CD14-positive monocyte (primary cell): ENCODE data around the gene LILRB4. TPM values are rescaled to one million over a fixed set of nuclear protein-coding genes. Genes with fewer than 3 reads are reported as not detected.

Source experiments
- DNase-seq, 3 donors: peaks; one replicate each; pipeline ENCODE4 v3.0.0-alpha.2; 2011 to 2022
- H2AFZ ChIP-seq: 2 replicates; pipeline ENCODE4 v1.6.0; 2012; ENCODE audit warnings: mild to moderate bottlenecking, low read depth, low read length, inconsistent platforms; ENCODE audit not compliant: insufficient read depth, poor library complexity, severe bottlenecking
- H3K27ac ChIP-seq, 2 donors: 1 replicate in 1 of 2; 2 replicates in 1 of 2; pipeline ENCODE4 v1.5.1; 2012 to 2013; ENCODE audit warnings: low read length in 2 of 2, control low read depth in 1 of 2, inconsistent platforms in 1 of 2, low read depth in 1 of 2, mild to moderate bottlenecking in 1 of 2
- H3K27me3 ChIP-seq, 2 donors: one replicate each; pipeline versions ENCODE4 v1.6.0 to v1.6.1; 2011 to 2013; ENCODE audit warnings: low read length in 2 of 2; ENCODE audit not compliant: control insufficient read depth in 2 of 2, insufficient read depth in 2 of 2
- H3K36me3 ChIP-seq, 2 donors: replicated peaks in 1 of 2; 1 replicate in 1 of 2; 2 replicates in 1 of 2; pipeline versions ENCODE4 v1.5.1 to v1.6.1; 2012 to 2013; ENCODE audit warnings: low read length in 2 of 2, control low read depth in 1 of 2, inconsistent platforms in 1 of 2, mild to moderate bottlenecking in 1 of 2; ENCODE audit not compliant: insufficient read depth in 2 of 2, control insufficient read depth in 1 of 2
- H3K4me1 ChIP-seq, 2 donors: 1 replicate in 1 of 2; 2 replicates in 1 of 2; pipeline versions ENCODE4 v1.5.1 to v1.6.1; 2012 to 2013; ENCODE audit warnings: low read length in 2 of 2, control low read depth in 1 of 2, inconsistent platforms in 1 of 2, mild to moderate bottlenecking in 1 of 2, moderate library complexity in 1 of 2; ENCODE audit not compliant: insufficient read depth in 2 of 2, control insufficient read depth in 1 of 2
- H3K4me2 ChIP-seq: replicated peaks from 2 replicates; pipeline ENCODE3; 2012; ENCODE audit warnings: low read length, moderate library complexity, mild to moderate bottlenecking; ENCODE audit not compliant: poor library complexity, severe bottlenecking; ENCODE audit errors: extremely low read depth
- H3K4me3 ChIP-seq, 3 experiments: fragments of 200-600 bp in 1 of 3; sonication (generic) in 1 of 3; replicated peaks in 1 of 3; 1 replicate in 2 of 3; 2 replicates in 1 of 3; pipeline ENCODE4 v1.5.1; 2011 to 2013; ENCODE audit warnings: low read length in 3 of 3, mild to moderate bottlenecking in 3 of 3, control low read depth in 2 of 3, low read depth in 2 of 3, inconsistent platforms in 1 of 3, moderate library complexity in 1 of 3
- H3K79me2 ChIP-seq: 2 replicates; pipeline ENCODE4 v1.6.0; 2012; ENCODE audit warnings: mild to moderate bottlenecking, control low read depth, inconsistent platforms, low read length, moderate library complexity; ENCODE audit not compliant: insufficient read depth
- H3K9ac ChIP-seq: 2 replicates; pipeline ENCODE4 v1.6.0; 2017; ENCODE audit warnings: low read length, mild to moderate bottlenecking; ENCODE audit not compliant: insufficient read depth, poor library complexity, severe bottlenecking
- H3K9me3 ChIP-seq, 2 donors: replicated peaks in 1 of 2; 1 replicate in 1 of 2; 2 replicates in 1 of 2; pipeline versions ENCODE4 v1.5.1 to v1.6.1; 2012 to 2013; ENCODE audit warnings: low read length in 2 of 2, control low read depth in 1 of 2; ENCODE audit not compliant: control insufficient read depth in 1 of 2, insufficient read depth in 1 of 2
- H4K20me1 ChIP-seq: 2 replicates; pipeline ENCODE4 v1.6.0; 2012; ENCODE audit warnings: mild to moderate bottlenecking, low read length, control low read depth, moderate library complexity; ENCODE audit not compliant: insufficient read depth
- H3K27ac Mint-ChIP-seq, 7 donors: one replicate each; pipeline ENCODE4 v1.8.0; 2020; ENCODE audit warnings: mild to moderate bottlenecking in 7 of 7, mixed read lengths in 7 of 7, moderate library complexity in 6 of 7, inconsistent platforms in 2 of 7
- H3K27me3 Mint-ChIP-seq, 3 donors: one replicate each; pipeline ENCODE4 v1.8.0; 2021 to 2022; ENCODE audit warnings: low read depth in 3 of 3, mild to moderate bottlenecking in 3 of 3, mixed read lengths in 3 of 3, moderate library complexity in 3 of 3, inconsistent platforms in 1 of 3
- H3K36me3 Mint-ChIP-seq, 2 donors: one replicate each; pipeline ENCODE4 v1.8.0; 2020; ENCODE audit warnings: mixed read lengths in 2 of 2, inconsistent platforms in 1 of 2, mild to moderate bottlenecking in 1 of 2
- H3K4me1 Mint-ChIP-seq: one replicate; pipeline ENCODE4 v1.8.0; 2020; ENCODE audit warnings: mild to moderate bottlenecking, mixed read lengths
- H3K4me3 Mint-ChIP-seq, 2 donors: one replicate each; pipeline ENCODE4 v1.8.0; 2020; ENCODE audit warnings: mild to moderate bottlenecking in 2 of 2, mixed read lengths in 2 of 2, moderate library complexity in 1 of 2
- H3K9me3 Mint-ChIP-seq, 7 donors: one replicate each; pipeline ENCODE4 v1.8.0; 2020 to 2022; ENCODE audit warnings: mixed read lengths in 7 of 7, mild to moderate bottlenecking in 6 of 7, moderate library complexity in 6 of 7, inconsistent platforms in 2 of 7
- CTCF ChIP-seq: fragments of 200-600 bp; IDR thresholded peaks from one replicate; pipeline ENCODE4 v1.8.0; 2022; ENCODE audit warnings: antibody characterized with exemption, mild to moderate bottlenecking
- WGBS: methylation state at CpG from one replicate; pipeline ENCODE4 v1.1.5; 2013; ENCODE audit warnings: missing lambda C conversion rate; ENCODE audit not compliant: insufficient coverage; 5-methylcytosine and 5-hydroxymethylcytosine counted together
- intact Hi-C, 2 donors: fragments of 100-400 bp; cut with micrococcal nuclease; formaldehyde crosslinking; loops; one replicate each; pipeline versions ENCODE4 v1.15.0 to v1.15.1; 2023
- polyA plus RNA-seq, 3 donors: library from polyadenylated mRNA; depleted of rRNA in 1 of 3; unstranded in 2 of 3; stranded (reverse) in 1 of 3; fragments of 300-500 nt in 2 of 3; fragments of >200 nt in 1 of 3; fragmentation: Illumina TruSeq in 2 of 3; gene quantifications; 1 replicate in 2 of 3; 2 replicates in 1 of 3; pipeline ENCODE4 v1.2.3, GENCODE V29; 2012 to 2021

The LILRB4 gene
- polyA plus RNA-seq, 3 donors, result 35.8 to 102 (median 58.0) TPM

- Histone ChIP-seq H3K9me3 (no peaks in the 10 kb centered on the region), H3K27me3 (no peaks in the 10 kb centered on the region), H3K79me2 (peaks cover 16% of the 10 kb centered on the region), H3K27ac (peak overlapping the region in 1 of 2 donors; percentile 37), H3K4me1 (peaks cover 54 to 62% of the 10 kb centered on the region in 2 donors), H2AFZ (no peak overlapping the region), H3K4me2 (no peak overlapping the region), H3K4me3 (no peak overlapping the region), H4K20me1 (no peaks in the 10 kb centered on the region), H3K36me3 (peaks cover 2 to 3% of the 10 kb centered on the region in 2 donors), H3K9ac (no peak overlapping the region)
- H3K36me3 Mint-ChIP-seq, result peaks cover 15 to 16% of the 10 kb centered on the region in 2 donors
- no peak for TF ChIP-seq CTCF
- H3K27ac Mint-ChIP-seq, result peak overlapping the region in 6 of 7 donors; percentile 6 to 97 (median 93)
- intact Hi-C loops, result no loop called here
- peak; percentile 33 to 57 (median 49) for DNase-seq
- peaks cover 0 to 3% (median 0%) of the 10 kb centered on the region in 7 donors for H3K9me3 Mint-ChIP-seq
- H3K4me3 Mint-ChIP-seq, result no peak overlapping the region
- H3K27me3 Mint-ChIP-seq, result peaks cover 2 to 4% (median 2%) of the 10 kb centered on the region in 3 donors
- H3K4me1 Mint-ChIP-seq, result peaks cover 67% of the 10 kb centered on the region
- no CpG with 5 or more reads among the region's 6 CpGs for WGBS
Observed at GRCh38 chr19:54659300-54659699, 3.5 kb upstream of the LILRB4 start.

GRCh38 chr19:54660306-54660705 lies 2.5 kb upstream of the LILRB4 start:
- peak overlapping the region; percentile 78 to 97 (median 94) for H3K27ac Mint-ChIP-seq
- peaks cover 23 to 26% of the 10 kb centered on the region in 2 donors for H3K36me3 Mint-ChIP-seq
- H3K9ac ChIP-seq, result peak overlapping the region; percentile 10
- no peak for TF ChIP-seq CTCF
- no peak overlapping the region for H2AFZ ChIP-seq
- peak overlapping the region; percentile 58 for H3K4me2 ChIP-seq
- H3K4me1 ChIP-seq, result peaks cover 58 to 62% of the 10 kb centered on the region in 2 donors
- peaks cover 0 to 3% (median 0%) of the 10 kb centered on the region in 3 donors for H3K27me3 Mint-ChIP-seq
- H3K27ac ChIP-seq, result peak overlapping the region; percentile 55 to 81
- H3K4me3 Mint-ChIP-seq, result peak overlapping the region; percentile 67 to 84
- peaks cover 64% of the 10 kb centered on the region for H3K4me1 Mint-ChIP-seq
- no peaks in the 10 kb centered on the region for H4K20me1 ChIP-seq
- H3K4me3 ChIP-seq, result peak overlapping the region in 1 of 3 experiments; percentile 49
- no peaks in the 10 kb centered on the region for H3K9me3 ChIP-seq
- peak; percentile 60 to 82 (median 70) for DNase-seq
- WGBS, result 40% methylated on average over 2 of the region's 5 CpGs
- intact Hi-C loops, result loop anchor here in 1 of 2 donors (5.0 kb wide), 1 partner anchor 242 kb away; no protein-coding TSS in a partner anchor
- H3K79me2 ChIP-seq, result peaks cover 26% of the 10 kb centered on the region
- peaks cover 0 to 3% (median 0%) of the 10 kb centered on the region in 7 donors for H3K9me3 Mint-ChIP-seq
- no peaks in the 10 kb centered on the region for H3K27me3 ChIP-seq
- H3K36me3 ChIP-seq, result peaks cover 12 to 13% of the 10 kb centered on the region in 2 donors
